Transverse colon (tissue), 3 donors: Measurements from ENCODE around the gene VAC14.

Experiments used
- CTCF ChIP-seq, 5 experiments: fragments of 200-600 bp in 3 of 5; fragments of 450-650 bp in 2 of 5; sonication (generic) in 3 of 5; IDR thresholded peaks; 1 replicate in 2 of 5; 2 replicates in 3 of 5; pipeline ENCODE4 v1.5.1; 2016 to 2017; ENCODE audit warnings: antibody characterized with exemption in 5 of 5, inconsistent platforms in 3 of 5, mild to moderate bottlenecking in 2 of 5, moderate library complexity in 1 of 5
- POLR2A ChIP-seq: fragments of 450-650 bp; IDR thresholded peaks from one replicate; pipeline ENCODE4 v1.6.1; 2016; ENCODE audit warnings: antibody characterized with exemption, mild to moderate bottlenecking, moderate library complexity

DNA sequence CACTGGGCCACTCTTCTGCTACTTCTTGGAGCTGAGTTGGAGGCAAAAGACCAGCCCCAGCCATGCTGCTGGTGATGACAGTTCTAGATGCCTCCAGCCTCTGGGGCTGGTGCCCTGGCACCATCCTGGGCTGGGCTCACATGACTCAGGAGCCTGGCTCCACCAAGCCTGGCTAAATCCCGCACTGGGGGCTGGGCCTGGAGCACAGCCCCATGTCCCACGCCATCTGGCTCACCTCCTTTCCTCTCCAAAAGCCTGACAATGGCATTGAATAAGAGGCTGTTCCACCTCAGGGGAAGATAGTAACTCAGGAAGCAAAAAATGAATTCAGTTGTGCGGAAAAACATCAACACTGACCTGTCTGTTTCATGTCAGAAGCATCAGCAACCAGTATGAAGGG lies 70.0 kb downstream of the VAC14 start:
- TF ChIP-seq CTCF (IDR thresholded peaks at IDR 0.05) (no peak), POLR2A (no peak)
